HuH-7.5 (cell line): Measurements from ENCODE around the gene EXD3.

Experiments used
- DNase-seq: peaks from one replicate; pipeline ENCODE4 v3.0.0; 2011; ENCODE audit warnings: low spot score

Gene EXD3

DNA sequence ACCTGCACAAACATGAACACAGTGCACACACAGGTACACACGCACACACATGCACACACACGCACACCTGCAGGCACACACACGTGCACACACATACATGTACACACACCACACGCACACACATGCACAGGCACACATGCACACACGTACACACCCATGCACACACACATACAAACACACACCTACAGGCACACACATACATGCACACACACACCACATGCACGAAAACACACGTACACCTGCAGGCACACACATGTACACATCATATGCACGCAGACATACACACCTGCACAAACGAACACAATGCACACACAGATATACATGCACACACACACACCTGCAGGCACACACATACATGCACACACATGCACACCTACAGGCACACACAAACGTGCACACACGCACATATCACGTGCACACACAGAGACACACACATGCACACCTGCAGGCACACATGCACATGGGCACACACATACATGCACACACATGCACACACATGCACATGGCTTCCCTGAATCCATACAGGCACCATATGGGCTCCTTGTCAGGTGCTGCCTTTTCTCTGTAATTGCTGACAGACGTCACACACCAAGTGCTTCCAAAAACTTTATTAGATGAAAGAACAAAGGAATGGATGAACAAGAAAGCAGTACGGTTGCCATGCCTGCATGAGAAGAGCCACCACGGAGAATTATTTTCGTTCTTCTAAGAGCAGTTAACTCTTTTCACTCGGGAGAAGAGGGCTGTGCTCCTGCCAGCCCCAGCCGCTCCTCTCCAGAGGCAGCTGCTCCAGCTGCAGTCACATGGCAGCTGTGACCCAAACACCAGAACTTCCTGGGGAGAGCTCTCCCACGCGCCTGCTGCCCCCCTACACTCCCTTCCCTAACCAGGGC, 57.2 kb downstream of the EXD3 start:
- DNase-seq = no peak

DNA sequence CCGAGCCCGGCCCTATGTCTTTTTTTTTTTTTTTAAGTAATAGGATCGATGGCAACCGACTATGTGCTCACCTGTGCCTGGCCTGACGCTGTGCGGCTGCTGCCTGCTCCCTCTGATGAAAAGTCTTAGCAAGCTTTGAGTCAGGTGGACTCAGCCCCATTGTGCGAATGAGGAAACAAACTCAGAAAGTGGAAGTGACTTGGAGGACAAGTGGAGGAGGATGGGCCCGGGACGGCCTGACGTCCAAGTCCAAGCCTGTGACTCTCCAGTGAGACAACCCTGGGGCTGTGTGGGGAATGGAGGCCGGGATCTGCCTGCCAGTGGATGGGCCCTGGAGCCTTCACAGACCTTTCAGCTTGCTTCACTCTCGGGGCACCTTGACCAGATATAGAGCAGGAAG, 57.9 kb downstream of the EXD3 start:
- no peak for DNase-seq

DNA sequence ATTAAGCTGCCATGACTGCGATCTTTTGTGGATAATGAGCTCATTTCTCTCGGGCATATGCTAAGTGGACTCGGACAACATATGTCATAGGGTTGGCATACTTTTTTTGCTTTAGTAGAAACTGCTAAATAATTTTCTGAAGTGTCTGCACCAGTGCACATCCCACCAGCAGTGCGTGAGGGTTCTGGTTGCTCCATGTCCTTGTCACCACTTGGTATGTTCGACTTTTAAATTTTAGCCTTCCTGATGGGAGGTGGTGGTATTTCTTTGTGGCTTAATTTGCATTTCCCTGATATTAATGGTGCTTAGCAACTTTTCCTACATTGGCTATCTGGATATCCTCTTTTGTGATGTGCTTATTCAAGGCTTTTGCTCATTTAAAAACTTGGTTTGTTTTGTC, 63.1 kb downstream of the EXD3 start:
- no peak for DNase-seq

DNA sequence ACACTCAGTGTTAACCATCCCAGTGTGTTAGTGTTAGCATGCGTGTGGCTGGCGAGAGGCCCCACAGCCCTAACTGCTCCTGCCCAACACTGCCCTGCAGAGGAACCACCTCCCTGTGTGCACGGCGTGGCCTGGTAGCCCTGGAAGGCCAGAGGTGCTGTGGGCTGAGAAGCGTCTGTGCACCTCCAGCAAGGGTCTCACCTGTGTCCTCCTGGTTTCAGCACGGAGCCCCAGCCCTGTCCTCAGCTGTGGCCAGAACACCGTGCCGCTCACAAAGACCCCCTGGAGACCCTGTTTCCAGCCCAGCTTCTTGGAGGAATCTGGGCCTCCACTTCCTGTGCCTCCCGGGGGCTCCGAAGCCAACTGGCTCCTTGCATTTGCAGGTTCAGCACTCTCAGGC, 64.8 kb downstream of the EXD3 start:
- no peak for DNase-seq

DNA sequence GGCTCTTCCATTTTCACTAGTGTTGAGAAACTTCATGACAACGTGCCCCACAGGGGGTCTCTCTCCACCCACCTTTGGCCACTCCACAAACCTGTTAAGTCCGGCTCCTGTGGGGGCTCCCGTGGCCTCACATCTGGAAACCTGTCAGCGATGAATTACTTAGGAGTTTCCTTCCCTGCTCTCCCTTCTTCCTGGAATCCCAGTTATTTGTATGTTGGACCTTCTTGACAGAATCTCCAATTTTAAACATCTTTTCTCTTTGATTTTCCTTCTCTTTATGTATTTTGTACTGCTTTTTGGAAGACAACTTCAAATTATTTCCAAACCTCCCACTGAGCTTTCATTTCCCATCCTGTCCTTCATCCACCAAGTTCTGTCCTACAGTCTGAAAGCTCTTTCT, 65.8 kb downstream of the EXD3 start:
- DNase-seq = no peak

DNA sequence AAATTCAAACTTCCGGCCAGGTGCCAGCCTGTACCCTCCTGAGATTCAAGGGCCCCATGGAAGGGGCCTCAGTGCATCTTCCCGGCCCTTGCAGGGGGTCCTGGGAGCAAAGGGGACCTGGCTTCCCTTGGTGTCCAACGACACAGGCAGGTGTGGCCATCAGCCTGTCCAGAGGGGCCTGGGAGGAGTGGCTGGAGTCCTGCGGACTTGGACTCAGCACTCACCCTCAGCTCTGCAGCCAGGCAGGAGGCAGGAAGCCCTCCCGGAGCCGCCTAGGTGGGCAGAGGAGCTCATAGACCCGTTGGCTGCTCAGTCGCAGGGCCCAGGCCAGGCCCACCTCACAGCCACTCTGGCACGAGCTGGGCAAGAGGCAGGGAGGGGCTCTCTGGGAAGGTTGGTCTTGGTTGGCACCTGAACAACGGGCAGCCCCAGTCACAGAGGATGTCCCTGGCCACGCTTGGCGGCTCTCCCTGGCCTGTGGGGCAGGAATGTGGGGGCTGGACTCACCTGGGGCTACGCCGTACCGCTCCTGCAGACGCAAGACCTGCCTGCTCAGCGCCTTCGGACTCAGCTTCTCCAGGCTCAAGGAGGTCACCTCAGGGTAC, 67.1 kb downstream of the EXD3 start:
- DNase-seq = peak; percentile 10

DNA sequence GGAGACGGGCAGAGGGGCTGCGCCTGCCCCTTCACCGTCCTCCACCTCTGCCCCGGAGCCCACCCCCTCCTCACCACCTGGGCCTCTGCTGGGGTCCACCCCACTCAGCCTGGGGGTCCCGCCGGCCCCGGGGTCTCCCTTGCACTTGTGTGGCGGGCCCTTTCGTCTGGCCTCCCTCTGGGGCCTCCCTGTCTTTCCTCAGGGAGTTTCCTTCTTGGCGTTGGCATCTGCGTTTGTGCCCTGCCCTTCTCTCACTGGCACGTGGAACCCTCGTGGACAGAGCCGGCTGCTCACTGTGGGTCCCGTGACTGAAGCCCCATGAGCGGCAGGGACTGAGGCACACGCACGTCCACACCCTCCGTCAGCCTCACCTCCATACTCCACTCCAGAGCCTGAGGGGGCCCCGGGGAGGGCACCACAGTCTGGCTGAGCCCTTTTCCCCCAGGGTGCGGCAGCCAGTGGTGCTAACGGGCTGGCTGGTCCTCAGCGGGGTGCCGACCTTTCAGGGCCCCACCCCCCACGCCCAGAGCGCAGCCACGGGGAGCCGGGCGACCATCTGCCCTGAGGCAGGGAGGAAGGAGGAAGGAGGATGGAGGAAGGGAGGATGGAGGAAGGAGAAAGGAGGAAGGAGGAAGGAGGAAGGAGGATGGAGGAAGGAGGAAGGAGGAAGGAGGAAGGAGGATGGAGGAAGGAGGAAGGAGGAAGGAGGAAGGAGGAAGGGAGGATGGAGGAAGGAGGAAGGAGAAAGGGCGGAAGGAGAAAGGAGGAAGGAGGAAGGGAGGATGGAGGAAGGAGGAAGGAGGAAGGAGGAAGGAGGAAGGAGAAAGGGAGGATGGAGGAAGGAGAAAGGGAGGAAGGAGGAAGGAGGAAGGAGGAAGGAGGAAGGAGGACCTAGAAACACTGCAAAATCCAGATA, 67.9 kb downstream of the EXD3 start:
- DNase-seq = no peak

DNA sequence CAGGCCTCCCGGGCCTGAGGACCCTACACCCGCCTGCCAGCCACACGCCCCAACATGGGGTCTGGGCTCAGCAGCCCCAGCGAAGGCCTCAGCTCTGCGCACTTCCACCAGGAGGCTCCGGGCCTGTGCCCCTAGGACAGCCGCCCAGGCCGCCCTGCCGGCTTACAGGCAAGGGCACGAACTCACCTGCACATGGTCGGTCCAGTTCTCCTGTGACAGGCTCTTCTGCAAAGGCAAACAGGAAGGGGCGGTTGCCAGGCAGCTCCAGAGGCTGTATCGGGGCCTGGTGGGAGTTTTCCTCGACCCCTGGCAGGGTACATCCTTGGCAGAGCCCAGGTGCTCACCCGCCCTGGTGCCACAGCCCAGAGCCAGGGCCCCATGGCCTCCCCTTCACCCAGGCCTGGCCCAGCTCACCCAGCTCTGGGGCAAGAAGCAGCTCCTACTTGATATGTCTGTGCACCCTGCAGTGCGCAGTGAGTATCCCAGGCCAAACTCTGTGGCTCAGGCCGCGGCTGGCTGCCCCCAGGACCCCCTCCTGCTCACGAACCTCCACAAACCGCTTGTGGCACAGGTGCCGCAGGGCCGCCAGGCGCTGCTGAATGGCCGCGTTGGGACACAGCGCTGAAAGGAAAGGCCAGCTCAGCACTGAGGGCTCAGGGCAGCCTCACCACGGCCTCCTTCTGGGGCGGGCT, 68.7 kb downstream of the EXD3 start:
- no peak for DNase-seq

DNA sequence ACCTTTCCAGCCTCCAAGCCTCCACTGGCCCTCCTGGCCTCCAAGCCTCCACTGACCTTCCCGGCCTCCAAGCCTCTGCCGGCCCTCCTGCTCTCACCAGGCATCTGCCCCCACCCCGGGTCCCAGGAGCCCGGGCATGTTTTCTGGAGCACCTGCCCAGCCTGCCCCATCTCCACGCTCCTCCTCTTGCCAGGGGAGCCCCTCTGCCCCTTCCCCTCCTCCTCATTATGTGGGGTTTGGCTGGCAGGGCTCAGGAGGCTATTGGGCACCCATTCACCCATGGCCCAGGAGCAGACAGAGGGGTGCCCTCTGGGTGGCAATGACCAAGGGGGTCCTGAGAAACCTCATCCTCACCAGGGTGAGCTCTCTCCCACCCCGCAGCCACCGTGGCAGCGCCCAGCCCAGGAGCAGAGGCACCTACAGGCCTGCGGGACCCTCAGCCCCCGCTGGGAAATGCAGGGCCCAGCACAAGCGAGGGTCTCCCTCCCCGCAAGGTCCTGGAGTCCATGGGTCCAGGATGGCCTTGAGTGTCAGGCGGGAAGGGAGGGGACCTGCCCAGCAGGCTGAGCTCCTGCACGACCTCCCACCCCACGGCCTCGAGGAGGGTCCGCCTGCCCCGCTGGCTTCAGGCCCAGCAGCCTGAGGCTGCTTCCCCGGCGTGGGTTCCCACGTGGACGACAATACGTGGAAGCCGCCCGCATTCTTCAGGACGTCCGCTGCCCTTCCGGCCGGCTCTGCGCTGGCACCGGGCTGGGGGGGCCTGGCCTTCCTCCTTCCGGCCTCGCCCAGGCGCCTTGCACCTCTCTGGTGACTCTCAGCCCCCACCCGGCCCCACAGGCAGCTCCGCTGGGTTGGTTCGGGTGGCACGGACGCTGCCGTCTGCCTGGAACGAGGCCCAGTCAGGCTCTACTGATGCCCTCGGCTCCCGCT, 69.5 kb downstream of the EXD3 start:
- DNase-seq = peak; percentile 5

DNA sequence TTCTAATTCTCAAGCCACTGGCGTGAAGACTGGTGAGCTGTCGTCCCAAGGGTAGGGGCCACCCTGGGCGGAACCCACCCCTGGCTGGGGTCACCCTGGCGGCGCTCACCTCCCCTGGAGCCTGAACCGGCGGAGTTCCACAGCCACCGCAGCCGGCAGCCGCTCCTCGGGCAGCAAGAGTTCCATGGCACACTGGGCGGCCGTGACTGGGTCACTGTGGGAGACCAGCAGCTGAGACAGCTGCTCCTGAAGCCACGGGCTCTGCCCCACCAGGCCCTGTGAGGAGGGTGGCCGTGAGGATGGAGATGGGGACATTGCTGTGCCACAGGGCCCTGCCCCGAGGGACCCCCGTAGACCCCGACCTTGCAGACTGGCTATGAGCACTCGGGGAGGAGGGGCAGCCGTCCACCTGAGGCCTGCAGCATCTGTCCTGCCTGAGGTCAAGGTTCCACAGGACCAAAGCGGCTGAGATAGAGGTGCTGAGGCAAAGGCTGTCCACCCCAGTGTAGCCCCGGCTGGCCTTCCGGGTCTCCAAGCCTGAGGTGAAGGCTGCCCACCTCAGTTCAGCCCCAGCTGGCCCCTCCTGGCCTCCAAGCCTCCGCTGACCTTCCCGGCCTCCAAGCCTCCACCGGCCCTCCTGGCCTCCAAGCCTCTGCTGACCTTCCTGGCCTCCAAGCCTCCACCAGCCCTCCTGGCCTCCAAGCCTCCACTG, 70.3 kb downstream of the EXD3 start:
- peak; percentile 10 for DNase-seq

DNA sequence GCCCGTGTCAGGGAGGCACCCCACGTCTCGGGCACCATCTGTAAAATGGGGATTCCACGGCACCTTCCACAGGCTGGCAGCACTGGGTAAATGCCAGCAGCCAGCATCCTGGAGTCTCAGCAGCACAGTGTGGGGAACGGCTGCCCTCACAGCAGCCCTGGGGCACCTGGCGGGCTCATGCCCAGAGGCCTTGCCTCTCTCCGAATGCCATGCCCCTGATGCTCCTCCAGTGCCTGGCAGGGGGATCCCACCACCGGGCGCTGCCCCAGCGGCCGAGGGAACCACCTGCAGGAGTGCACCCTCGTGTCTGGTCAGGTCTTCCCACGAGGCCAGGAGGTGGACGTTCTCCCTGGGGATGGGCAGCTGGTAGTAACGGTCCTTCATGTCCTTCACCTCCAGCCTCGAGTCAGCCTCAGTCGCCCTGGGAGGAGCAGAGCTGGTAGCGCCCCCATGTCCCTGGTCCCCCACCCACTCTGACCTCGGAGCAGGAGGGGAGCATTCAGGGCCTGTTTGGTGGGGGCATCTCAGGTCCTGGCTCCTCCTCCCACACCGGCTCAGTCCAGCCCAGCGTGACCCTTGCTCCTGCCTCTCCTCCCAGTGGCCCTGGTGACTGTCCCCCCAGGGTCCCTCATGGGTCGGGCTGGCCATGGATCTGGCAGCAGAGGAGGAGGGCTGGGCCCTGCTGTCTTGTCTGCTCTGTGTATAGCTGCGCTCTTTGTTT, 71.0 kb downstream of the EXD3 start:
- DNase-seq = peak; percentile 10

DNA sequence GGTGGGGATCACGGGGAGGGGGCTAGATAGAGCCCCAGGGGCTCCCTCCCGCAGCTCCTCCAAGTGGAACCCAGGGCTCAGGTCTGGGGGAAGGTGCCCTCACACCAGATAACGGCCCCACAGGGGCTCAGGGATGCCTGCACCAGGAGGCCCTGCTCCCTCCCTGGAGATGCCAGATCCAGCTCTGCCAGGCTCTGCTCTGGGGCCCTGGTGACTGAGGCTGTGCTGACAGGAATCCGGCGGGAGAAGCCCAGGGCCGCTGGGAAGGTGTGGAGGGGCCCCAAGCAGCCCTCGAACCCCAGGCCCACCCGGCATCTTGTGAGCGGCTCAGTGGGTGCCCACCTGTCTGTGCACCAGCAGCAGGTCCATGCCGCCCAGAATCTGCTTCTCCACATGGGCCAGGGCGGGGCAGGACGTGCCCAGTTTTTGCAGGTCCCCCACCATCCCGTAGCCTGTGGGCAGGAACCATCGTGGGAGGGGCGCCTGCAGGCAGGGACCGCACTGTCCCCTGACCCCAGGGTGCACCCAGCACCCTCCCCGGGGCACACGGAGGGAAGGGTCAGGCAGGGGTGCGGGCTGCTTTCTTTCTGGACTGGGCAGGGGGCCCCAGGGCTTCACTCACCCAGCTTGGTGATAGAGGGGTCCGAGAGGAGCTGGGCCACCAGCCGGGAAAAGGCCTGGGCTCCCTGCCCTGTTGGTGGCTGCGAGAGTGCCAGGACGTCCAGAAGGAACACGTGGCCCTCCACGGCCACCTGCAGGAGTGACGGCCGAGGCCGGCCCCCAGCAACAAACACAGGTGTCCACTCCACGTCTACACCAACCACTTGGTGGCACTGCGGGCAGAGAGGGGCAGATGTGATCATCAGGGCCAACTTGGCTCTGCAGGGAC, 72.0 kb downstream of the EXD3 start:
- DNase-seq = peak; percentile 28

DNA sequence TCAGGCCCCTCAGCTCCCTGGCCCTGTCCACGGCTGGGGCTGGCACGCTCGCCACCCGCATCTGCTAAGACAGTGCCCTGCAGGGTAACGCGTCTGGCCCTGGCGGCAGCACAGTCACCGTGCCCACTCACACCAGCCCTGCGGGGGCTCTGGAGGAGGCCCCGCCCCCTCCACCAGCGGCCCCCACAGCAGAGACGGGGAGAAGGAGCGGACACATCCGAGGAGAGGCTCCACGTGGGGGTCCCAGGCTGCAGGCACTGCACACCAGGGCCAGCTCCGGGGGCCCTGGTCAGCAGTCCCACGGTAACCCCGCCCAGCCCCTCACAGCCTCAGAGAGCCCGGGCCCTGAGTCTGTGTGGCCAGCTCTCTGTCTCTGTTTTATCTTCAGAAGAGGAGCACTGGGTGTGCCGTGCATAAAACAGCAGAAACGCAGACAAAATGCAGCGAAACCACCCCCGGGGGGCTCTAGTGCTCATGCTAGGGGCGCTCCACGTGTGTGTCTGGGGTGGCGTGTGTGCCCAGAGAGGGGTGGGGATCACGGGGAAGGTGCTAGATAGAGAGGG, 73.4 kb downstream of the EXD3 start:
- DNase-seq = no peak

DNA sequence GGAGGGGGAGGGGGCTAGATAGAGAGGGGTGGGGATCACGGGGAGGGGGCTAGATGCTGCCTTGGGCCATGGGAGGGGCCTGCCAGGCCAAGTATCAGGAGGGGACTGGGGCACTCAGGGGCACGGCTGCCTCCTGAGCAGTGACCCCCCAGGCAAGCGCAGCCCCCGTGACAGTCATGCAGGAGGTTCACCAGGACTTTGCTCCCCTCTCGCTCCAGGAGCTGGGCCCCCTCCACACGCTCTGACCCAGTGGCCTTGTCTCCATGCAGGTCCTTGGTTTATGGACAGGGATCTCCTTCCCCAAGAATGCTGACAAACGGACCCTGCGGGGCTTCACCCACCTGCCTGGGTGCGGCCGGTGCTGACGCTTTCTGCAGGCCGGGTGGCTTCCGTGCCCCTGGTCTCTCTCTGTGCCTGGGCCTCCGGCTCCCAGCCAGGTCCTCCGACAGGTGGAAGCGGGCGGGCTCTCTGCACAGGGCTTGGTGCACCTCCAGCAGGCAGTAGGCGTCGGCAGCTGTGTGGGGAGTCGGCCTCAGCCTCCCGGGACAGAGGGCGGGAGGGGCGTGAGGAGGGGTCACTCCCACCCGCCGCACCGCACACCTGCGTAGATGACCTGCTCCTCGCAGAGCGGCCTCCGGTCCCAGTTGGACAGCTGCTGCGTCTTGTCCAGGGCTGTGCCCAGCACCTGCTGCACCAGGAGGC, 74.0 kb downstream of the EXD3 start:
- no peak for DNase-seq

DNA sequence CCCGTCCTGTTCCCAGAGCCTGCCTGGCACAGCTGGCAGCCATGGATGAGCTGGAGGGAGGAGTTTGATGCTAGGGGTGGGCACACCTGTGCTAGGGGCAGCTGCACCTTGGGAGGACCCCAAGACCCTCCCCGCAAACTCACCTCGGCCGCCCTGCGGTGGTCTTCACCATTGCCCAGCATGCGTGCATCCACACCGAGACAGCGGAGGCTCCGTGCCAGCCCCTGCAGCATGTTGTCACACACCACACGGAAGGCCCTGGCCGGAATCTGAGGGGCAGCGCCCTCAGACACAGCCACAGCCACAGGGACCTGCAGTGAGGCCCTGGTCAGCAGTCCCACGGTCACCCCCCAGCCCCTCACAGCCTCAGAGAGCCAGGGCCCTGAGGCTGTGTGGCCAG, 75.0 kb downstream of the EXD3 start:
- DNase-seq = no peak

DNA sequence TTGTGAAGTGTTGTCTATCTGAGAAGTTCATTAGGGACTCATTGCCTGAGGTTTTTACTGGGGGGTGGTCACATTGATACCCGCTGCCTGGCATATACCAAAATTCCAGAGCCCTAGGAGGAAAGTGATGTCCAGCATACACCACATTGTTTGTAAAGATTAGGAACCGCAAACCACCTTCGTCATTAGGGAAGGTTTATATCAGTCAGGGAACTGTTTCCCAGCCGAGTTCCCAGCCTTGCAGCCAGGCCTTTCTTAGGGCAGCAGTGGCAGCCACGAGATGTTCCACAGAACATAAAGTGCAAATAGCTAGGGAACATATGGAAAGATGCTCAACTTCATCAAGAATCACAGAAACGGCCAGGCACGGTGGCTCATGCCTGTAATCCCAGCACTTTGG, 80.5 kb downstream of the EXD3 start:
- DNase-seq = no peak

DNA sequence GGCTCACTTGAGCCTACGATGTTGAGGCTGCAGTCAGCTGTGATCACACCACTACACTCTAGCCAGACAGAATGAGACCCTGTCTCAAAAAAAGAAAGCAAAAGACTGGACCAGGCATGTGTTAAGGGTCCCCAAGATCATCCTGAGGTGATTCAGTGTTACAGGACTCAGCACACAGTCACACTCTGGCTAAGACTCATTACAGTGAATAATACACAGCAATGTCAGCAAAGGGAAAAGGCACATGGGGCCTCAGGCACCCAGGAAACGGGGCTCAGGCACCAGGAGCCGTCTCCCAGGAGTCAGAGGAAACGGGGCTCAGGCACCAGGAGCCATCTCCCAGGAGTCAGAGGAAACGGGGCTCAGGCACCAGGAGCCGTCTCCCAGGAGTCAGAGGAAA, 81.7 kb downstream of the EXD3 start:
- DNase-seq = no peak
